ENCODE measurements around the gene ARL17B. TPM values are rescaled to one million over a fixed set of nuclear protein-coding genes. Genes with fewer than 3 reads are reported as not detected.
"Not testable (repeated sequence)": the region's sequence is repeated elsewhere in the genome, so short reads cannot be mapped to it uniquely, and the experiment has no call there.

The ARL17B gene
- total RNA-seq, 2 experiments from 2014 or later: 23.2 to 23.8 TPM

DNA sequence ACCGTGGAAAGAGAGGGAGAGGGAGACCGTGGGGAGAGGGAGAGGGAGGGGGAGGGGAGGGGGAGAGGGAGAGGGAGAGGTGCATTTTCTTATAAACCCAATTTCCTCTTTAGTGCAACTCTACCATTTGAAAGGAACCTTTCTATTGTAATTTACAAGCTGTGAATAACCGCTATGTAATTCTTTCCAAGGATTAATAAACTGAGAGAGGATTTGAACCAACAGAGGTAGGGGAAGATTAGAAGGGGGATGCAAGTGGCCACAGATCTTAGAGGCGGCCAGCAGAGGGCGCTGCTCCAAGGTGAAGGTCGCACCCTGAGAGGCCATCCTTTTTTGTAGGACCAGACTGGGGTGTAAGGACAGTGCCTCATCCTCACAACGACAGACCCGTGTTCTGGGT, 107.8 kb downstream of the ARL17B start:
- H3K4me3 Mint-ChIP-seq, H3K27ac Mint-ChIP-seq, H3K27me3 Mint-ChIP-seq, H3K9me3 Mint-ChIP-seq, POLR2A ChIA-PET, H3K4me1 Mint-ChIP-seq, H3K36me3 Mint-ChIP-seq: not testable (repeated sequence)
- DNase-seq (peak; percentile 89), ATAC-seq (ENCODE audit: low read depth) (peak; percentile 95)

DNA sequence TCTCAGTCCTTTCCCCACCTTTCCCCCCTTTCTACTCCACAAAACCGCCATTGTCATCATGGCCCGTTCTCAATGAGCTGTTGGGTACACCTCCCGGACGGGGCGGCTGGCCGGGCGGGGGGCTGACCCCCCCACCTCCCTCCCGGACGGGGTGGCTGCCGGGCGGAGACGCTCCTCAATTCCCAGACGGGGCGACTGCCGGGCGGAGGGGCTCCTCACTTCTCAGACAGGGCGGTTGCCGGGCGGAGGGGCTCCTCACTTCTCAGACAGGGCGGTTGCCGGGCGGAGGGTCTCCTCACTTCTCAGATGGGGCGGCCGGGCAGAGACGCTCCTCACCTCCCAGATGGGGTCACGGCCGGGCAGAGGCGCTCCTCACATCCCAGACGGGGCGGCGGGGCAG, 108.8 kb downstream of the ARL17B start:
- H3K9me3 Mint-ChIP-seq; H3K4me1 Mint-ChIP-seq; H3K4me3 Mint-ChIP-seq; H3K27ac Mint-ChIP-seq; H3K36me3 Mint-ChIP-seq; DNase-seq; ATAC-seq (ENCODE audit: low read depth); POLR2A ChIA-PET: not testable (repeated sequence)
- peaks cover 10% of the 10 kb centered on the region for H3K27me3 Mint-ChIP-seq

GRCh38 chr17:46249153-46249552, 112.4 kb downstream of the ARL17B start:
- H3K4me1 Mint-ChIP-seq; ATAC-seq (ENCODE audit: low read depth); POLR2A ChIA-PET: not testable (repeated sequence)

GRCh38 chr17:46244949-46245768, 116.4 kb downstream of the ARL17B start:
- POLR2A ChIA-PET, H3K4me3 Mint-ChIP-seq, H3K36me3 Mint-ChIP-seq, H3K9me3 Mint-ChIP-seq, H3K4me1 Mint-ChIP-seq, DNase-seq: not testable (repeated sequence)
- peak overlapping the region; percentile 78 for H3K27ac Mint-ChIP-seq
- peaks cover 14% of the 10 kb centered on the region for H3K27me3 Mint-ChIP-seq
- ATAC-seq (ENCODE audit: low read depth): peak; percentile 61

More at GRCh38 chr17:46249153-46249552, 112.4 kb downstream of the ARL17B start:
- not testable (repeated sequence) for H3K36me3 Mint-ChIP-seq, DNase-seq, H3K4me3 Mint-ChIP-seq, H3K27ac Mint-ChIP-seq, H3K9me3 Mint-ChIP-seq
- H3K27me3 Mint-ChIP-seq: peaks cover 14% of the 10 kb centered on the region

DNA sequence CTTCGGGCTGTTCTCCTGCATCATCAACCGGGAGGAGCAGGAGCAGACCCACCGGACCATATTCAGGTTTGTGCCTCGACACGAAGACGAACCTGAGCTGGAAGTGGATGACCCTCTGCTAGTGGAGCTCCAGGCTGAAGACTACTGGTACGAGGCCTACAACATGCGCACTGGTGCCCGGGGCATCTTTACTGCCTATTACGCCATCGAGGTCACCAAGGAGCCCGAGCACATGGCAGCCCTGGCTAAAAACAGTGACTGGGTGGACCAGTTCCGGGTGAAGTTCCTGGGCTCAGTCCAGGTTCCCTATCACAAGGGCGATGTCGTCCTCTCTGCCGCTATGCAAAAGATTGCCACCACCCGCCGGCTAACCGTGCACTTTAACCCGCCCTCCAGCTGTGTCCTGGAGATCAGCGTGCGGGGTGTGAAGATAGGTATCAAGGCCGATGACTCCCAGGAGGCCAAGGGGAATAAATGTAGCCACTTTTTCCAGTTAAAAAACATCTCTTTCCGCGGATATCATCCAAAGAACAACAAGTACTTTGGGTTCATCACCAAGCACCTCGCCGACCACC, 117.1 kb downstream of the ARL17B start:
- POLR2A ChIA-PET; H3K4me3 Mint-ChIP-seq; ATAC-seq (ENCODE audit: low read depth); H3K36me3 Mint-ChIP-seq; H3K9me3 Mint-ChIP-seq; DNase-seq; H3K4me1 Mint-ChIP-seq; H3K27ac Mint-ChIP-seq: not testable (repeated sequence)
- H3K27me3 Mint-ChIP-seq: peaks cover 13% of the 10 kb centered on the region

DNA sequence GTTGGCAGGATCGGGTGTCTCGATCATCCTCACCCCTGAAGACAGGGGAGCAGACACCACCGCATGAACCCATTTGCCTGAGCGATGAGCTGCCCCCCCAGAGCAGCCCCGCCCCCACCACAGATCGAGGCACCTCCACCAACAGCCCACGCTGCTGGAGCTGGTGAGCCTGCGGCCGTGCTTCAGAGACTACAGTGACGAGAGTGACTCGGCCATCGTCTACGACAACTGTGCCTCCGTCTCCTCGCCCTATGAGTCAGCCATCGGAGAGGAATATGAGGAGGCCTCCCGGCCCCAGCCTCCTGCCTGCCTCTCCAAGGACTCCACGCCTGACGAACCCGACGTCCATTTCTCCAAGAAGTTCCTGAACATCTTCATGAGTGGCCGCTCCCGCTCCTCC, 117.6 kb downstream of the ARL17B start:
- DNase-seq; H3K4me1 Mint-ChIP-seq; H3K27me3 Mint-ChIP-seq; POLR2A ChIA-PET; ATAC-seq (ENCODE audit: low read depth); H3K36me3 Mint-ChIP-seq; H3K9me3 Mint-ChIP-seq; H3K27ac Mint-ChIP-seq; H3K4me3 Mint-ChIP-seq: not testable (repeated sequence)

GRCh38 chr17:46243505-46243904, 118.1 kb downstream of the ARL17B start:
- H3K9me3 Mint-ChIP-seq; H3K36me3 Mint-ChIP-seq; ATAC-seq (ENCODE audit: low read depth); POLR2A ChIA-PET; H3K27ac Mint-ChIP-seq; H3K4me3 Mint-ChIP-seq; H3K27me3 Mint-ChIP-seq; DNase-seq; H3K4me1 Mint-ChIP-seq: not testable (repeated sequence)

- H3K4me1 Mint-ChIP-seq; H3K27me3 Mint-ChIP-seq; DNase-seq; H3K4me3 Mint-ChIP-seq; POLR2A ChIA-PET; H3K27ac Mint-ChIP-seq; H3K36me3 Mint-ChIP-seq; ATAC-seq (ENCODE audit: low read depth); H3K9me3 Mint-ChIP-seq: not testable (repeated sequence)
Observed at GRCh38 chr17:46231359-46231758, 130.2 kb downstream of the ARL17B start.

GRCh38 chr17:46225274-46225794, 136.2 kb downstream of the ARL17B start:
- H3K4me1 Mint-ChIP-seq, H3K36me3 Mint-ChIP-seq, H3K9me3 Mint-ChIP-seq, POLR2A ChIA-PET, H3K27me3 Mint-ChIP-seq: not testable (repeated sequence)
- ATAC-seq (ENCODE audit: low read depth) (peak; percentile 100), DNase-seq (peak; percentile 98)
- Mint-ChIP-seq H3K27ac (peak overlapping the region; percentile 79), H3K4me3 (peak overlapping the region; percentile 89)

DNA sequence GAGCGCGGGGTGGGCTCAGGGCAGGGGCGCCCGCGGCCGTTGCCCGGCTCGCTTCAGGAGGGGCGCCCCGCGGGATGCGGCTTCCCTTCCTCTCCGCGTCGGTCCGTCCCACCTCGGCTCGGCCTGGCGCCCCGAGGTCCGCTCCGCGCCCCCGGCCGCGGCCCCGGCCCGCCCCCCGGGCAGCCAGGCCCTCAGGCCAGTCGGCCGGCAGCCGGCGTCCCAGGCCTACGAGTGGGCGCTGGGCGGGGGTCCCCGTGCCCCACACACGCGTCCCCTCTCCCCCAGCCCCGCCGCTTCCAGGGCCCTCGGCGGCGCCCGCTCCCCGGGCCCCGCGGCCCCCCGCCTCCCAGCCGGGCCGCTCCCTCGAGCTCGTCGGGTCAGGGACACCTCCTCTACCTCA, 136.7 kb downstream of the ARL17B start:
- H3K4me1 Mint-ChIP-seq, DNase-seq, H3K36me3 Mint-ChIP-seq, H3K27me3 Mint-ChIP-seq, POLR2A ChIA-PET, H3K9me3 Mint-ChIP-seq: not testable (repeated sequence)
- Mint-ChIP-seq H3K27ac (peak overlapping the region; percentile 79), H3K4me3 (peak overlapping the region; percentile 89)
- peak; percentile 53 for ATAC-seq (ENCODE audit: low read depth)

Other genes with a start within 250 kb of the ARL17B start
- 100 to 1,000 TPM; 132 to 140 TPM for gene KANSL1, start 168.3 kb downstream of the ARL17B start, total RNA-seq
- 1 to 10 TPM; 7.6 to 7.7 TPM for gene LRRC37A, start 66.6 kb downstream of the ARL17B start, total RNA-seq
- gene LRRC37A2, start 150.7 kb upstream of the ARL17B start, total RNA-seq: 10 to 100 TPM; 23.6 TPM
- gene ARL17A, start 217.9 kb upstream of the ARL17B start, total RNA-seq: 10 to 100 TPM; 24.0 to 25.6 TPM
- gene NSF, start 228.9 kb upstream of the ARL17B start, total RNA-seq: 10 to 100 TPM; 49.8 to 52.8 TPM

Measured in activated naive CD8-positive, alpha-beta T cell treated with anti-CD3 and anti-CD28 coated beads, Interleukin-2, amount 10 ng/mL, durations not matched to agents 7 days and 5 days (primary cell).